CD4-positive, alpha-beta T cell treated with Interleukin-6 for 4 hours (primary cell): ENCODE data around the gene NUDT13.
A peak's percentile ranks its signal among the peaks of the same experiment; 100 is the strongest.
"Not testable (repeated sequence)": the region's sequence is repeated elsewhere in the genome, so short reads cannot be mapped to it uniquely, and the experiment has no call there.

Experiments
- DNase-seq: peaks from one replicate; pipeline ENCODE4 v3.0.0-alpha.2; 2020; ENCODE audit warnings: mixed read lengths

NUDT13 gene

DNA sequence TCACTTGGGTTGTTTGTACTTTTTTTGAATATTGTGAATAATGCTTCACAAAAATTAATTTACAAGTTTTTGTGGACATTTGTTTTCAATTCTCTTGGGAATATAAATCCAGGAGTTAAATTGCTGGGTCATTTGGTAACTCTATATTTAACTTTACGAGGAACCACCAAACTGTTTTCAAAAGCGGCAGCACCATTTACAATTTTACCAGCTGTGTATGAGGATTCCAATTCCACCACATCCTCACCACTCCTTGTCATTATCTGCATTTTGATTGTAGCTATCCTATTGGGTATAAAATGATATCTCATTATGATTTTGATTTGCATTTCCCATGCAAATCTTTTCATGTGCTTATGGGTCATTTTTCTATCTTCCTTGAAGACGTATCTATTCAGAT, 4.0 kb upstream of the NUDT13 start:
- no peak for DNase-seq

DNA sequence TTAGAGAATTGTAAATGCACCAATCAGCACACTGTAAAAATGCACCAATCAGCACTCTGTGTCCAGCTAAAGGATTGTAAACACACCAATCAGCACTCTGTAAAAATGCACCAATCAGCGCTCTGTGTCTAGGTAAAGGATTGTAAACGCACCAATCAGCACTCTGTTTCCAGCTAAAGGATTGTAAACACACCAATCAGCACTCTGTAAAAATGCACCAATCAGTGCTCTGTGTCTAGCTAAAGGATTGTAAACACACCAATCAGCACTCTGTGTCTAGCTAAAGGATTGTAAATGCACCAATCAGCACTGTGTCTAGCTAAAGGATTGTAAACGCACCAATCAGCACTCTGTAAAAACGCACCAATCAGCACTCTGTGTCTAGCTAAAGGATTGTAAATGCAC, 1.0 kb upstream of the NUDT13 start:
- DNase-seq: not testable (repeated sequence)

DNA sequence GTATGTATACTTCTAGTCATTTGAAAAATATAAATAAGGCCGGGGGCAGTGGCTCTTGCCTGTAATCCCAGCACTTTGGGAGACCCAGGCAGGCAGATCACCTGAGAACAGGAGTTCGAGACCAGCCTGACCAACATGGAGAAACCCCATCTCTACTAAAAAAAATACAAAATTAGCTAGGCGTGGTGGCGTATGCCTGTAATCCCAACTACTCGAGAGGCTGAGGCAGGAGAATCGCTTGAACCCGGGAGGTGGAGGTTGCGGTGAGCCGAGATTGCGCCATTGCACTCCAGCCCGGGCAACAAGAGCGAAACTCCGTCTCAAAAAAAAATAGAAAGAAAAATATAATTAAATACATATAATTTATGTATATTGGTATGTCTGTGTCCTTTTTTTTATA, 1.8 kb downstream of the NUDT13 start:
- DNase-seq: not testable (repeated sequence)

DNA sequence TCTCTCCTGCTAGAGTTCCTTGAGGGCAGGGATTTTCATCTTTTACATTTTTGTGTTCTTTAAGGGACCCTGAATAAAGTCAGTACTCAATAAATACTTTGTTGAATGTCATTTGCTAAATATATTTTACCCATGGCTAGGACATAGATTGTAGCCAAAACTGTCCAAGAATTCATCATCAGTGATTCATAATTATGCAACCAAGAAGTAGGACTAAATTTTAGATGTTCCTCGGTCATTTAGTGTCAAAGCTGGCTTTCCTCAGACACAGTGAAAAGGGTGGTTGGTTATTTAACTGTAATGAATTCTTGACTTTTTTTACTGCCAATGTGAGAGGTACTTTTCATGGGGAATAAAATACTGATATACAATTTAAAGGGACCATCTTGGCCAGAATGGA, 3.3 kb downstream of the NUDT13 start:
- DNase-seq: no peak

DNA sequence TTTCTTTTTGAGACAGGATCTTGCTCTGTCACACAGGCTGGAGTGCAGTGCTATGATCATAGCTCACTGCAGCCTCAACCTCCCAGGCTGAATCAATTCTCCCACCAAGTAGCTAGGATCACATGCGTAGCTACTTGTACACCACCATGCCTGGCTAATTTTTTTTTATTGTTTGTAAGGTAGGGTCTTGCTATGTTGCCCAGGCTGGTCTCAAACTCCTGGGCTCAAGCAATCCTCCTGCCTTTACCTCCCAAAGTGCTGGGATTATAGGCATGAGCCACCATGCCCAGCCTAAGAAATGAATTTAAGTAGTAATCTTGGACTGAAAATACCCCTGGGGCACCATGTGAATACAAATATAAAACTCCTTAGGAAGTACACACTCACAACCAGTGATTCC, 5.8 kb downstream of the NUDT13 start:
- DNase-seq: no peak

DNA sequence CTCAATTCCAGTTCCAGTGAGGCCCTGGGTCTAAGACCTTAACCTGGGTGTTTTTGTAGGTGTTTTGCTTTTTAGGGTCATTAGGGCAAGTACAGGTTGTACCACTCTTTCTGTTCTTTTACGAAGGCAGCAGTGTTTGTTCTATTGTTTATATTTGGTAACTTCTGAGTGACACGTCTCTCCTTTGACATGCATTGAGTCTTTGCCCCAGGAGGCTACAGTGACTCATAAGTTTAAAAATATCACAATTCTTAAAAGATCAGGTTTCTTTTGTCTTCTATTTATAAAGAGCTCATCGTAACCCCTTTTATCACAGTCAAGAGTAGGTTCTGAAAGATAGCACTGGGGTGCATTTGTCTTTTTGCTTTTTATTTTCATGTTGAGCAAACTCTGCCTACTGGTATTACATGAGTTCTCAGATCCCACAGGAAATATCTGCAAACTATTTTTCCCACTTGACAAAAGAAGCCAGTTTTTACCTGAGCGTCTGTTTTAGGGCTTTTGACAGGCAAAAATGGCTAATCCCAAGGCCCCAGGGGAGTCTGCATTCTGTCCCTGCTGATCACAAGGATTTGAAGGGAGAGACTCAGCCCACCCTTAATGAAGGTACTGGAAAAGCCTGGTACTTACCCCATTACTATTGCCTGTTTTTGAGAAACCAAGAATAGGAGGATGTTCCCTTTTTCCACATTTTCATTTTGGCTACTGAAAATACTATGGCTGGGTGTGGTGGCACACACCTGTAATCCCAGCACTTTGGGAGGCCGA, 7.9 kb downstream of the NUDT13 start:
- no peak for DNase-seq

DNA sequence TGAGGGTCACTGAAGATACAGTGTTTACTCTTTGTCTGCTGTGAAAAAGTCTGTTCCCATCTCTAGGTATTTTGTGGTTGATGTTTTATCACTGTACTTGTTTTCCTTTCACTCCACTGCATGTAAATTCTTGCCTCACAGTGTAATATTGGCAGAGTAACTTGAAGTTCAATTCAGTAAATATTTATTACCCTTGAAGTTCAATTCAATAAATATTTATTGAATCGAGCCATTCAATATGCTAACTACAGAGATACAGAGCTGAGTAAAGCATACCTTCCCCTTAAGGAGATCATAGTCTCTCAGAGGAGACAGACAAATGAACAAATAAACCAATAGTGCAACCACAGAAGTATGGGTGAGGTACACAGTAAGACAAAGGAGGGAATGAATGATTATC, 9.2 kb downstream of the NUDT13 start:
- no peak for DNase-seq

DNA sequence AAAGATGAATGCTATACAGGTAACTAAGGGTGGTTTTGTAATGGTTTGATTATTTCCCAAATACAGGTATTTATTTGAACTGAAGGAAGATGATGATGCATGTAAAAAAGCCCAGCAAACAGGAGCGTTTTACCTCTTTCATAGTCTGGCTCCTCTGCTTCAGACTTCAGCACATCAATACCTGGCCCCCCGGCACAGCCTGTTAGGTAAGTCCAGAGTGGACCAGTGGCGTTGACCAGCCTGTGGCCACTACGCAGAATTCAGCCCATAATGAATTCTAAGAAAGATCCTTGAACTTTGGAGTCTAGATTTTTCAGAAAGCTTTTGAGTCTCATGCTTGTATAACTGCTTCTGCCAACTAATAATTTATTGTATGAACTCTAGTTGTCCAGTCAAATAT, 9.7 kb downstream of the NUDT13 start:
- no peak for DNase-seq

DNA sequence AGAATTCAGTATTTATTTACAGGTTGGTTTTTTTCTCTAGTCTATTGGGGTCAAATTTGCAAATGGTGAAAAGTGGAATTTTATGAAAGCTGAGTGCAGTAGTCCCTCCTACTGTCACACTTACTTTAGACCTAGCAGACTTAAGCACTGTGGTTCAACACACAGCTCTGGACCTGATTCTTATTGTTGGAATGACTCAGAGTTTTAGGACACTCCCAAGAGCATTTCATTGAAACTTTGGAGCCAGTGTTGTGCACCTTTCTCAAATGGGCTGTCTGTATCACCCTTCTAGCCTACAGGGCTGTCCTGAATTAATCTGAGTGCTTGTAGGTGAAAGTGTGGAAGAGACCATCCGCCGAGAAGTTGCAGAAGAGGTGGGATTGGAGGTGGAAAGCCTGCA, 16.1 kb downstream of the NUDT13 start:
- DNase-seq: no peak

DNA sequence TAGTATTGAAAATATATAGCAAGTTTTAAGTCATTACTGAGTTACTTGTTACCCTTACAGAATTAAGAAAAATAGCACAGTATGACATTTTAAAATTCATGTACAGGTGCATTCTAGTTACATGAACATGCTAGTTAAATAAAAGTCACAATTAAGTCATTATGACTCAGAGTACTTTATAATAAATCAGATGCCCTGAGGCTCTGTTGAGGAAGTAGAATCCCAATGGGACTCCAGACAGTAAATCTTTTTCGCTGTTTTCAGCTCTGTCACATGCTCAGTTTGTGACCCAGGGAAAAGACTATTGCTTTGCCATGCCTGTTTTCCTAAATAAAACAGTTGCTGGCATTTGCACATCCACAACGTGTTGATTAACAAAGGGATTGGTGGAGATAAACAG, 21.0 kb downstream of the NUDT13 start:
- no peak for DNase-seq

DNA sequence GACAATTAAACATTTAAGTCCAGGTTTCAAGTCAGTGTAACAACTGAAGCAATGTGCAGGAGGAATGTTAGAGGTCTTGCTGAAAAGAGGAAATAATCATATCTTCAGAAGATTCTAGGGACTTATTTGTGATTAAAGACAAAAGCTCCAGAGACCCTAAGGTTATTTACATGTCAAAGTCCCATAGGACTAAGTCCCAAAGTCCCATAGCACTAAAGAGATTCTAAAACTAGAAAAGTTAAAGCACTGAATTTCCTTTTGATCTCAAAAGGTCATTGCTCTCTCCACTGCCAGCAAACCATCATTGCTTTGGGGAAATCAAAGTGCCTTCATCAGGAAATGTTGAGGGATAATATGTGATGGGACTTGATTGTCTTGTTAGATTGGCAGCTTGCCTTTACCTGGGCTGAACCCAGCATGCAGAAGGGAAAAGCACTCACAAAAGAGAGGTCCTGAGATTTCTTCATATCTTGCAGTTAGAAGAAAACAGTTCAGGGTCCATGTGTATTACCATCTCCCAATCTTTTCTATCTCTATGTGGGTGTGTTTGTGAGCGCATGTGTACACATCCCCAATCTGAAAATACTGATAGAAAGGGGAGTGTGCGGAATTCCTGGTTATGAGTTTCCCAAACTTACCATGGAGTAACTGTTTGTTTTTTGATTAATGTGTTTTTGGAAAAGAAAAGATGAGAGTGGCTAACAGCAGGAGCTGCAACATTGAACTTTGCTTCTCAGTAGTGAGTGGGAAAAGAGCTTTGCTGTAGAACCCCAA, 21.8 kb downstream of the NUDT13 start:
- DNase-seq: no peak

DNA sequence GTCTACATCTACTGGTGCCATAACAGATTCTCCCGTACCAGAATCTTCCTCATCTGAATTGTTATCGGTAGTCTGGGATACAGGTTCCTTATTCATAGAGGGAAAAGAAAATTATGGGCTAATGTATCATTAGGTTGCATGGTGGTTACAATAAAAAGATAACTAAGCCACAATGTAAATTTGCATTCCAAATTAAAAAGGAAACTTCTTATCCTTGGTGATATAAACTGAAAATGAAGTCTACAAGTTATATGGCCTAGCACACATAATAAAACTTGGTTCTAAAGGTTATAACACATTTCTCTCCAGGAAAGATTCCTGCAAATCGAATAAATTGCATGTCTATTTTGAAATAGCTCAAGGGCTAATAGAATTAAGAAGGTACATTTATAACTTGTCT, 24.5 kb downstream of the NUDT13 start:
- no peak for DNase-seq

DNA sequence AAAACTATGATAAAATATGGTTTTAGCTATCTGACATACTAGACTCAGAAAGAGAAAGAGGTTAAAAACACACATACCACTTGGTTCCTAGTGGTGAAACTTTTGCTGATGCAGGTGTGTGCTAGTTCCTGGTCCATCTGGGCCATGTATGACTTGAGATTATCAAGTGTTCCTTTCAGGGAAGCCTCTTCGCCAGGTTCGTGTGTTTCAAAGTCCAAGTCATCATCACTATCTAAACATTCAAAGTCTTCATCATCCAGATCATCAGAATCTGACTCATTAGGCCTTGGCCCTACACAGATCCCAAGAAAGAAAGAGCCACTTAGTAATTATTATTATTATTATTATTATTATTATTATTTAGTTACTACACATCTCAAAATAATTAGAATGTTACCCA, 26.4 kb downstream of the NUDT13 start:
- no peak for DNase-seq

DNA sequence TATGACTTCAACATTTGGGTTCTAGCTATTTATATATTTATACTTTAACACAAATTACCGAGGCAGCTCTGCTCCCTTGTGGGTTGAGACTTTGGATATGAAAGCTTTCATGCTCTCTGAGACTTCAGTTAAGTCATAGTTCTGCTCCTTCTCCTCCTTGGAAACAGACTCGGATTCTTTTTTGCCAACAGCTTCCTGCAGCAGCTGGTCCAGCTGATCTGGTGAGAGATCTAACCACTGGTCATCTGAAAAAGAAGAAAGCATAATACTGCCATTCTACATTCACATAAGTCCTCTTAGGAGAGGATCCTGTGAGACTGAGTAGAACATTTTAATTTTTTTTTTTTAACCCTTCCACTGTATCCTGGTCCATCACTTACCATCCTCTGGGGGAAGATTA, 29.0 kb downstream of the NUDT13 start:
- no peak for DNase-seq

DNA sequence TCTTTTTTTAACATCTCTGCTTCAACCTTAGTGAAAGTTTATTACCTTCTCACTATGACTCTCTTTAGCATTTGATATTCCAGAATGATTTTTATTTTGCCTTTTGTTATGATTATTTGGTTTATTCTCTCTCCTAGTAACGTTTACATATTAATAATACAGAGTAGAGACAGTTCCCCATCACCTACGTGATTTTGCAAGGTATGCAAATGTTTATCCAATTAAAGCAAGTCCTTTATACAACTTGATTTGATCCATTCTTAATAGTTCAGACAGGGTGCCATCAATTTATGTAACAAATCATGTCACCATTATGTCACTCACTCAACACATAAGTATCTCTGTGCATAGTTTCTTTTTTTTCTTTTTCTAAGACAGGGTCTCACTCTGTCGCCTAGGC, 31.3 kb downstream of the NUDT13 start:
- no peak for DNase-seq

DNA sequence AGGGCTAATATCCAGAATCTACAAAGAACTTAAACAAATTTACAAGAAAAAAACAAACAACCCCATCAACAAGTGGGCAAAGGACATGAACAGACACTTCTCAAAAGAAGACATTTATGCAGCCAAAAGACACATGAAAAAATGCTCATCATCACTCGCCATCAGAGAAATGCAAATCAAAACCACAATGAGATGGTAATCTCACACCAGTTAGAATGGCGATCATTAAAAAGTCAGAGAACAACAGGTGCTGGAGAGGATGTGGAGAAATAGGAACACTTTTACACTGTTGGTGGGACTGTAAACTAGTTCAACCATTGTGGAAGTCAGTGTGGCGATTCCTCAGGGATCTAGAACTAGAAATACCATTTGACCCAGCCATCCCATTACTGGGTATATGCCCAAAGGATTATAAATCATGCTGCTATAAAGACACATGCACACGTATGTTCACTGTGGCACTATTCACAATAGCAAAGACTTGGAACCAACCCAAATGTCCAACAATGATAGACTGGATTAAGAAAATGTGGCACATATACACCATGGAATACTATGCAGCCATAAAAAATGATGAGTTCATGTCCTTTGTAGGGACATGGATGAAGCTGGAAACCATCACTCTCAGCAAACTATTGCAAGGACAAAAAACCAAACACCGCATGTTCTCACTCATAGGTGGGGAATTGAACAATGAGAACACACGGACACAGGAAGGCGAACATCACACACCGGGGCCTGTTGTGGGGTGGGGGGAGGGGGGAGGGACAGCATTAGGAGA, 40.6 kb downstream of the NUDT13 start:
- DNase-seq: not testable (repeated sequence)

DNA sequence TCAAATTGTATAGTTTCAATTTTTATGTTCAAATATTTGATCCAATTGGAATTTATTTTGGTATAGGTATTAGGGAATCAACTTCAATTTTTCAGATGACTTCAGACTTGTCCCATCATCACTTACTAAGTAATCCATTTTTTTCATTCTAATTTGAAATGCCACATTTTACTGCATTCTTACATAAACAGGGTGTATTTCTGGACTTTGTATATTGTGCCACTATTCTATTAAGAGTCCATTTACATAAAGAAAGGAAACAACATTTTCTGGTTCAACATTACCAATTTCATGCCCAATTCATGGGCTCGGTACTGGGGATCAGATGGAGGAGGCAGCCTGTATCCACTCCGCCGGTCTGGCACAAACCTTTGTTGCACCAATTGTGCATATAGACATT, 41.8 kb downstream of the NUDT13 start:
- DNase-seq: no peak

DNA sequence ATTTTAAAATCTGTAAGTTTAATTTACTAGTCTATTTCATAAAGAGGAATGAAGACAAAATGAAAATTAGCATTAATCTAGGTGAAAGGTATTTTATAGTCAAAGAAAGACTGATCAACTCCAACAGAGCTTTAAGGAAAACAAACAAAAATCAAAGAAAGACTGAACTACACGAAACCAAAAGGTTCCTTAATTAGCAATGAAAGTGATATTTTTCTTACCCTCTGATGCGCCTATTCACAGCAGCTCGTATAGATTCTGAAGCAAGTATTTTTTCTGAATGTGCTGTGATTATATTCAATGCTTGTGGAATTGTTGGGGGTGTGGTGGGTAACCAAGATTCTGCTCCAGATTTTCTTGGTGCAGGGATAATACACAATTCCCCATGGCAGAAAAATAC, 45.8 kb downstream of the NUDT13 start:
- no peak for DNase-seq

DNA sequence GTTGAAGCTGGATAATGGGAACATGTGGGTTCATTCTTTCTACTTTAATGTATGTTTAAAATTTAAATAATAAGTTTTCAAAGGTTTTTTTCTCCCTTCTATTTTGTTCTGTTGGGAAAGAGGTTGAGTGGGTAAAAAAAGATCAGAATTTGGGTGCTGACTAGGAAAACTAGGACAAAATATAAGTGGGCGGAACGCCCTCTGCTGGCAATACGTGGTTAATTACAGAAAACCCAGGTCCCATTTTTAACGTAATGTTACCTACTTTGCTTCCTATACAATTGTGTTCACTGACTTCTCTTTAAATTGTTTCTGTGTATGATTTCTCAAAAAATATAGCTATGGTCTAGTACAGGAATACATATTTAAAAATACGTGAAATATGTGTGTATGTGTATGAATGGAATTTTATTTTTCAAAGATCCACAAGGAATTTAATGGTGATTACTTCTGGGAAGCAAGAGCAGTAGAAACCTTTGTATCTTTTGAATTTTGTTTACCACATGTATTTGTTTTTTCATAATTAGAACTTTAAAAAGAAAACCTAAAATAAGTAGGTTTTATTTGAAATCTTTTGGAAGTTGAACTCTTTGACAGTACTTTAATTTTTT, 48.9 kb downstream of the NUDT13 start:
- peak; percentile 75 for DNase-seq

DNA sequence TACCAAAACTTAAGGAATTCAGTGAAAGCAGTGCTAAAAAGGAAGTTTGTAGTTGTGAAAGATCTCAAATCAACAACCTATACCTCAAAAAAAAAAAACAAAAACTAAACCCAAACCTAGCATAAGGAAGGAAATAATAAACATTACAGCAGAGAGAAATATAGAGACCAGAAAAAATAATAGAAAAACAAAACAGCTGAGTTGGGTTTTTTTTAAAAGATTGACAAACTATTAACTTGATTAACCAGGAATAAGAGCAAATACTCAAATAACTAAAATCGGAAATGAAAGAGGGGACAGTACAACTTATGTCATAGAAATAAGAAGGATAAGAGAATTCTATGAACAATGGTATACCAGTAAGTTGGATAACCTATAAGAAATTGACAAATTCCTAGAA, 50.8 kb downstream of the NUDT13 start:
- no peak for DNase-seq

DNA sequence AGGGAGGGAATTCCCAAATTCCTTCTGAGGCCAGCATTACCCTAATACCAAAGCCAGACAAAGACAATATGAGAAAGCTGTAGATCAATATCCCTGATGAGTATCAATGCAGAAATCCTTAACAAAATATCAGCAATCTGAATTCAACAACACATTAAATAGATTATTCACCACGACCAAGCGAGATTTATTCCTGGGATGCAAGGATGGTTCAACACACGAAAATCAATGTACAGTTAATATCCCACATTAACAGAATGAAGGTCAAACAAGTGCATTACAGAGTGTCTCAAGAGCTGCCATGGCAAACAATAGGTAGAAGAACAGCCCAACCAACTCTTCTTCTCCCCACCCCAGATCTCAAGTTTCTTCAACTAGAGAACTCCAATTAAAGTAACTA, 51.4 kb downstream of the NUDT13 start:
- DNase-seq: no peak

DNA sequence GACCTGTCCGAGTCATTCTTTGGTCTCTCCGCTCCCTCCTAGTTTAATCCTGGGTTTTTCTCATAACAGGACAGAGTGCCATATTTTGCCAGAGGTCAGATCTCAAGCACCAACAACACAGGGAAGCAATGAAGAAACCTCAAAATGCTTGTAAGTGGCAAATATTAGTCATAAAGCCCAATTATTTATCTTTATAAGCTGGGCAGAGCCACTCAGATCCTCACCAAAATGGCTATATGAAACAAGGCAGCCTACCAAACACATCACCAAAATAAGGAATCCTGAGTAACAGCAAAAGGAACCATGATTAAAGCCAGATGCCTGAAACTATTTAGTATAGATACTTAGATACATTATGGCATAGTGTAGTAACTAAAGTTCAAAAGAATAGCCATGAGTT, 52.8 kb downstream of the NUDT13 start:
- DNase-seq: no peak

DNA sequence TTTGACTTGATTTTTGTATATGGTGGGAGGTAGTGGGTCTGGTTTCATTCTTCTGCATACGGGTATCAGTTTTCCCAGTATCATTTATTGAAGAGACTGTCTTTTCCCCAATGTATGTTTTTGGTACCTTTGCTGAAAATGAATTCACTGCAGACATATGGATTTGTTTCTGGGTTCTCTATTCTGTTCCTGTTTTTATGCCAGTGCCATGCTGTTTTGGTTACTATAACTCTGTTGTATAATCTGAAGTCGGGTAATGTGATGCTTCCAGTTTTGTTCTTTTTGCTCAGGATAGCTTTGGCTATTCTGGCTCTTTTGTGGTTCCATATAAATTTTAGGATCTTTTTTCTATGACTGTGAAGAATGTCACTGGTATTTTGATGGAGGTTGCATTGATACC, 56.7 kb downstream of the NUDT13 start:
- no peak for DNase-seq

DNA sequence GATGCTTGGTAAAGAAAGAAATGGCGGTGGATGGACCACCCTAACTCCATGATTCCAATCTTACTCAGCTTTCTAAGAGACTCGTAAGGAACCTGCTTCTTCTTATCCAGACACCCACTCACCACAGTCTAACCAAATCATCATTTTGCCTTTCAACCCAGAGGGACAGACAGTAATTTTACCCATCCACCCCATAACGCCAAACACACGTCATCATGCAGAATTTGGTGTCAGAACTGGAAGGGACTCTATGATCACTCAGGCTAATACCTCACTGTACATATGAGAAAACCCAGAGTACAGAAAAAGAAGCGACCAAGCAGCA, 57.2 kb downstream of the NUDT13 start:
- DNase-seq: no peak
